Brain microvascular endothelial cell (primary cell): ENCODE results near the gene GIMD1.

Experiments
- DNase-seq: peaks from one replicate; pipeline ENCODE4 v3.0.0-alpha.2; 2020
- H3K27ac ChIP-seq: fragments of 250-450 bp; sonication (Bioruptor Pico); 2 replicates; pipeline ENCODE4 v1.5.1; 2020; ENCODE audit warnings: mild to moderate bottlenecking, moderate library complexity
- H3K27me3 ChIP-seq: fragments of 250-450 bp; sonication (Bioruptor Pico); replicated peaks from 2 replicates; pipeline ENCODE4 v1.5.1; 2020; ENCODE audit warnings: mild to moderate bottlenecking
- H3K36me3 ChIP-seq: fragments of 250-450 bp; sonication (Bioruptor Pico); replicated peaks from 2 replicates; pipeline ENCODE4 v1.5.1; 2020; ENCODE audit warnings: mild to moderate bottlenecking
- H3K4me3 ChIP-seq: 2 replicates; pipeline ENCODE4 v1.5.1; 2011; ENCODE audit warnings: low read depth, mild to moderate bottlenecking, control low read depth, low read length, moderate library complexity
- CTCF ChIP-seq: IDR thresholded peaks from 2 replicates; pipeline ENCODE4 v1.5.1; 2011; ENCODE audit warnings: low read depth, mild to moderate bottlenecking, moderate library complexity, low read length, control low read depth, inconsistent platforms; ENCODE audit errors: missing control alignments
- in situ Hi-C: cut with HindIII; loops from 2 replicates; pipeline ENCODE4 v1.10.0; 2017; ENCODE audit warnings: low sequenced_read_pairs, low pct_ligation_motif_present

Gene GIMD1

GRCh38 chr4:106336618-106337017 is 32.0 kb downstream of the GIMD1 start:
- Histone ChIP-seq H3K27me3 (no peaks in the 10 kb centered on the region), H3K27ac (no peak overlapping the region), H3K4me3 (no peak overlapping the region), H3K36me3 (peaks cover 21% of the 10 kb centered on the region)
- no peak for DNase-seq
- no peak for TF ChIP-seq CTCF
- in situ Hi-C loops: no loop called here

GRCh38 chr4:106334741-106335470 is 33.7 kb downstream of the GIMD1 start:
- DNase-seq: peak; percentile 55
- Histone ChIP-seq H3K4me3 (no peak overlapping the region), H3K36me3 (peaks cover 29% of the 10 kb centered on the region), H3K27ac (peak overlapping the region; percentile 68), H3K27me3 (no peaks in the 10 kb centered on the region)
- in situ Hi-C loops: no loop called here
- TF ChIP-seq CTCF: no peak

- no peak for DNase-seq
- H3K36me3 ChIP-seq: peaks cover 30% of the 10 kb centered on the region
These were observed 35.4 kb downstream of the GIMD1 start for GRCh38 chr4:106333186-106333585.

GRCh38 chr4:106329041-106329618 is 39.4 kb downstream of the GIMD1 start:
- no peaks in the 10 kb centered on the region for H3K27me3 ChIP-seq
- H3K36me3 ChIP-seq: peaks cover 28% of the 10 kb centered on the region
- no peak overlapping the region for H3K27ac ChIP-seq
- peak; percentile 65 for TF ChIP-seq CTCF
- in situ Hi-C loops: no loop called here
- DNase-seq: peak; percentile 44
- H3K4me3 ChIP-seq: no peak overlapping the region

More at GRCh38 chr4:106333186-106333585, 35.4 kb downstream of the GIMD1 start:
- Histone ChIP-seq H3K4me3 (no peak overlapping the region), H3K27ac (no peak overlapping the region), H3K27me3 (no peaks in the 10 kb centered on the region)
- in situ Hi-C loops: no loop called here
- TF ChIP-seq CTCF: no peak

GRCh38 chr4:106325800-106326199 is 42.8 kb downstream of the GIMD1 start:
- no peaks in the 10 kb centered on the region for H3K27me3 ChIP-seq
- H3K4me3 ChIP-seq: no peak overlapping the region
- H3K36me3 ChIP-seq: peaks cover 19% of the 10 kb centered on the region
- no peak overlapping the region for H3K27ac ChIP-seq
- in situ Hi-C loops: no loop called here
- TF ChIP-seq CTCF: no peak
- DNase-seq: no peak
